WTC11 (cell line): ENCODE measurements around the gene FOXRED1. TPM values are rescaled to one million over a fixed set of nuclear protein-coding genes. Genes with fewer than 3 reads are reported as not detected.

Experiments used
- AR ChIP-seq: fragments of 250-450 bp; sonication (Bioruptor Pico); IDR thresholded peaks from 2 replicates; pipeline ENCODE4 v1.9.0; 2021; ENCODE audit warnings: mild to moderate bottlenecking
- CDX4 ChIP-seq: fragments of 250-450 bp; sonication (Bioruptor Pico); IDR thresholded peaks from 2 replicates; pipeline ENCODE4 v1.9.0; 2021; ENCODE audit warnings: moderate library complexity, mild to moderate bottlenecking, inconsistent platforms, borderline replicate concordance
- CREM ChIP-seq: sonication (generic); formaldehyde crosslinking; IDR thresholded peaks from 2 replicates; pipeline ENCODE4 v1.8.1; 2022; ENCODE audit warnings: mild to moderate bottlenecking, missing genetic modification reagents, moderate library complexity
- E2F4 ChIP-seq: sonication (generic); formaldehyde crosslinking; IDR thresholded peaks from 2 replicates; pipeline ENCODE4 v1.8.1; 2022; ENCODE audit warnings: low read depth, mild to moderate bottlenecking, moderate library complexity, missing genetic modification reagents, borderline replicate concordance
- ETV6 ChIP-seq: sonication (generic); formaldehyde crosslinking; IDR thresholded peaks from 2 replicates; pipeline ENCODE4 v1.8.1; 2022; ENCODE audit warnings: mild to moderate bottlenecking, missing genetic modification reagents
- FOXJ3 ChIP-seq: sonication (generic); formaldehyde crosslinking; IDR thresholded peaks from 2 replicates; pipeline ENCODE4 v1.9.0; 2021; ENCODE audit warnings: missing genetic modification reagents, mild to moderate bottlenecking, borderline replicate concordance
- FOXP1 ChIP-seq: sonication (generic); formaldehyde crosslinking; IDR thresholded peaks from 2 replicates; pipeline ENCODE4 v1.8.0; 2022; ENCODE audit warnings: missing genetic modification reagents, mild to moderate bottlenecking, moderate library complexity, borderline replicate concordance
- GABPB1 ChIP-seq: sonication (generic); formaldehyde crosslinking; IDR thresholded peaks from 2 replicates; pipeline ENCODE4 v1.8.1; 2023; ENCODE audit warnings: mild to moderate bottlenecking, missing genetic modification reagents
- GRHL2 ChIP-seq: fragments of 250-450 bp; sonication (Bioruptor Pico); IDR thresholded peaks from 2 replicates; pipeline ENCODE4 v1.8.0; 2022; ENCODE audit warnings: mild to moderate bottlenecking, moderate library complexity; ENCODE audit not compliant: insufficient replicate concordance, severe bottlenecking
- GTF2I ChIP-seq: fragments of 250-450 bp; sonication (Bioruptor Pico); conservative IDR thresholded peaks from 2 replicates; pipeline ENCODE4 v1.4.0; 2021; ENCODE audit warnings: mild to moderate bottlenecking
- HMGXB4 ChIP-seq: sonication (generic); formaldehyde crosslinking; IDR thresholded peaks from 2 replicates; pipeline ENCODE4 v1.8.1; 2023; ENCODE audit warnings: mild to moderate bottlenecking, moderate library complexity, missing genetic modification reagents
- IRF1 ChIP-seq: sonication (generic); formaldehyde crosslinking; IDR thresholded peaks from 2 replicates; pipeline ENCODE4 v1.8.0; 2023; ENCODE audit warnings: missing genetic modification reagents
- MAX ChIP-seq: sonication (generic); formaldehyde crosslinking; IDR thresholded peaks from 2 replicates; pipeline ENCODE4 v1.8.0; 2022; ENCODE audit warnings: mild to moderate bottlenecking, missing genetic modification reagents
- NFYB ChIP-seq: sonication (generic); formaldehyde crosslinking; conservative IDR thresholded peaks from 2 replicates; pipeline ENCODE4 v1.8.0; 2022; ENCODE audit warnings: low read depth, missing genetic modification reagents
- NR1H2 ChIP-seq: sonication (generic); formaldehyde crosslinking; IDR thresholded peaks from 2 replicates; pipeline ENCODE4 v1.9.0; 2021; ENCODE audit warnings: mild to moderate bottlenecking, moderate library complexity, missing genetic modification reagents
- PRDM15 ChIP-seq: sonication (generic); formaldehyde crosslinking; IDR thresholded peaks from 2 replicates; pipeline ENCODE4 v1.8.0; 2022; ENCODE audit warnings: missing genetic modification reagents
- RORB ChIP-seq: fragments of 250-450 bp; sonication (Bioruptor Pico); IDR thresholded peaks from 2 replicates; pipeline ENCODE4 v1.9.0; 2021; ENCODE audit warnings: mild to moderate bottlenecking
- SOX15 ChIP-seq: fragments of 250-450 bp; sonication (Bioruptor Pico); IDR thresholded peaks from 2 replicates; pipeline ENCODE4 v1.9.0; 2021; ENCODE audit warnings: mild to moderate bottlenecking
- USF1 ChIP-seq: sonication (generic); formaldehyde crosslinking; IDR thresholded peaks from 2 replicates; pipeline ENCODE4 v1.8.0; 2022; ENCODE audit warnings: mild to moderate bottlenecking, missing genetic modification reagents
- ZBTB43 ChIP-seq: sonication (generic); formaldehyde crosslinking; IDR thresholded peaks from 2 replicates; pipeline ENCODE4 v1.8.1; 2023; ENCODE audit warnings: mild to moderate bottlenecking, missing genetic modification reagents
- ZNF138 ChIP-seq: sonication (generic); formaldehyde crosslinking; conservative IDR thresholded peaks from 2 replicates; pipeline ENCODE4 v1.8.1; 2022; ENCODE audit warnings: mild to moderate bottlenecking, moderate library complexity, missing genetic modification reagents
- ZNF671 ChIP-seq: fragments of 250-450 bp; sonication (Bioruptor Pico); IDR thresholded peaks from 2 replicates; pipeline ENCODE4 v1.8.0; 2021; ENCODE audit warnings: mild to moderate bottlenecking
- ZSCAN18 ChIP-seq: fragments of 250-450 bp; sonication (Bioruptor Pico); IDR thresholded peaks from 2 replicates; pipeline ENCODE4 v2.1.2; 2022; ENCODE audit warnings: mild to moderate bottlenecking, moderate library complexity
- total RNA-seq: library from RNA; stranded (reverse); gene quantifications from 3 replicates; pipeline ENCODE4 v1.2.3, GENCODE V29; 2021

FOXRED1 gene
- total RNA-seq, 1 experiment from 2014 or later, result 61.9 TPM

GRCh38 chr11:126268708-126269579, at the start of gene FOXRED1, which contains the start of gene SRPRA (continued):
- TF ChIP-seq AR (CRISPR knock-in tag), result no peak
- no peak for TF ChIP-seq NR1H2
- no peak for TF ChIP-seq E2F4 (CRISPR knock-in tag)
- TF ChIP-seq NFYB (CRISPR knock-in tag), result peak; percentile 97
- no peak for TF ChIP-seq SOX15 (CRISPR knock-in tag)
- TF ChIP-seq GABPB1 (CRISPR knock-in tag), result peak; percentile 58; the same call in 1 of the 2 replicates
- no peak for TF ChIP-seq RORB (CRISPR knock-in tag)
- no peak for TF ChIP-seq ZSCAN18 (CRISPR knock-in tag)
- no peak for TF ChIP-seq GRHL2
- TF ChIP-seq CDX4 (CRISPR knock-in tag), result no peak
- TF ChIP-seq FOXJ3 (CRISPR knock-in tag), result no peak
- no peak for TF ChIP-seq ZBTB43 (CRISPR knock-in tag)
- peak; percentile 94 for TF ChIP-seq USF1 (CRISPR knock-in tag)
- TF ChIP-seq IRF1 (CRISPR knock-in tag), result 0 out of 2 replicates have a peak, but pooled peaks have one; percentile 54
- TF ChIP-seq MAX, result peak; percentile 83
- no peak for TF ChIP-seq ZNF671 (CRISPR knock-in tag)
- peak; percentile 54; the same call in 1 of the 2 replicates for TF ChIP-seq HMGXB4 (CRISPR knock-in tag)
- no peak for TF ChIP-seq PRDM15
- 0 out of 2 replicates have a peak, but pooled peaks have one; percentile 23 for TF ChIP-seq ZNF138 (CRISPR knock-in tag)
- TF ChIP-seq GTF2I (CRISPR knock-in tag), result no peak
- TF ChIP-seq ETV6 (CRISPR knock-in tag), result peak; percentile 57; the same call in 1 of the 2 replicates
- peak; percentile 53; the same call in 1 of the 2 replicates for TF ChIP-seq FOXP1 (CRISPR knock-in tag)
- TF ChIP-seq CREM (CRISPR knock-in tag), result peak; percentile 99
